ENCODE measurements around the gene FAM131B.

GRCh38 chr7:143372070-143372469 lies 9.6 kb upstream of the FAM131B start:
- TF ChIP-seq CTCF (IDR thresholded peaks at IDR 0.05) = no peak
- TF ChIP-seq ZFX (IDR thresholded peaks at IDR 0.05; ENCODE audit: borderline replicate concordance) = no peak
